SK-N-MC (cell line): ENCODE data around the gene TGOLN2.
"Not testable (repeated sequence)": the region's sequence is repeated elsewhere in the genome, so short reads cannot be mapped to it uniquely, and the experiment has no call there.

ENCODE experiments used
- DNase-seq: peaks from one replicate; pipeline ENCODE4 v3.0.0-alpha.2; 2011; ENCODE audit warnings: low read depth, low spot score
- H3K27ac ChIP-seq: fragments of 200-600 bp; sonication (generic); 2 replicates; pipeline ENCODE4 v1.5.1; 2016; ENCODE audit warnings: mixed run types
- H3K36me3 ChIP-seq: fragments of 200-600 bp; sonication (generic); 2 replicates; pipeline ENCODE4 v1.6.1; 2017; ENCODE audit warnings: antibody characterized with exemption, low read length, mixed read lengths; ENCODE audit not compliant: insufficient read depth
- H3K4me3 ChIP-seq: fragments of 200-600 bp; sonication (generic); 2 replicates; pipeline ENCODE4 v1.5.1; 2016
- H3K9ac ChIP-seq: fragments of 200-600 bp; sonication (generic); 2 replicates; pipeline ENCODE4 v1.8.0; 2017; ENCODE audit warnings: mixed run types, mixed read lengths; ENCODE audit not compliant: insufficient read length
- H3K9me3 ChIP-seq: fragments of 200-600 bp; sonication (generic); 2 replicates; pipeline ENCODE4 v1.6.1; 2017; ENCODE audit warnings: low read depth, mild to moderate bottlenecking, antibody characterized with exemption, low read length, moderate library complexity, mixed read lengths
- EZH2 ChIP-seq: fragments of 200-600 bp; sonication (generic); IDR thresholded peaks from one replicate; pipeline ENCODE4 v1.6.1; 2017; ENCODE audit warnings: antibody characterized with exemption
- FOXP2 ChIP-seq: optimal IDR thresholded peaks from 2 replicates; pipeline ENCODE3; 2011; ENCODE audit warnings: mild to moderate bottlenecking, moderate library complexity; ENCODE audit not compliant: insufficient read depth; ENCODE audit errors: extremely low read length, control extremely low read depth
- POLR2AphosphoS5 ChIP-seq: IDR thresholded peaks from 2 replicates; pipeline ENCODE4 v1.6.1; 2012; ENCODE audit warnings: mild to moderate bottlenecking, low read depth, low read length, borderline replicate concordance

TGOLN2 gene

GRCh38 chr2:85357736-85358135, 29.9 kb upstream of the TGOLN2 start:
- H3K9ac ChIP-seq = no peak overlapping the region
- H3K36me3 ChIP-seq = peaks cover 18% of the 10 kb centered on the region; the same call in 1 of the 2 replicates

DNA sequence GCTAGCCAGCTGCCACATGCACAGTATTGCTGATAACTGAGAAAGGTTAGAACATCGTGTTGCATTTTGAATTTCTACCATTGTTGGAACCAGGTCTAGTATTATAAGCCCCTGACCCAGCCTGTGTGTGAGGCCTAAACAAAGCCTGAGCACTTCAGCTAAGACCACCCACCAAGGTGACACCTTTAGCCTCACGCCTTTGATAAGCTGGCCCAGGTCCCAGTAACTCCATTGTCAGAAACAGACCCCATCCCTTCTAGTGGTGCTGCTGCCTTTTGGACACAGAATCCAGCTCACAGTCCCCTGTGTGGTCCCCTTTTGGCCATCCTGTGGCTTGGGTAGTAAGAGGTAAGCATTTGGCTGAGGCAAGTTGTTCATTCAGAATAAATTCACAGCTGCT, 28.4 kb upstream of the TGOLN2 start:
- Histone ChIP-seq H3K36me3 (peaks cover 13% of the 10 kb centered on the region; the same call in 1 of the 2 replicates), H3K9ac (no peak overlapping the region), H3K27ac (no peak overlapping the region), H3K4me3 (no peak overlapping the region), H3K9me3 (no peaks in the 10 kb centered on the region)
- no peak for DNase-seq
- TF ChIP-seq FOXP2 = no peak
- no peak for TF ChIP-seq POLR2AphosphoS5
- no peak for TF ChIP-seq EZH2

More at GRCh38 chr2:85357736-85358135, 29.9 kb upstream of the TGOLN2 start:
- Histone ChIP-seq H3K27ac (no peak overlapping the region), H3K9me3 (no peaks in the 10 kb centered on the region), H3K4me3 (no peak overlapping the region)
- no peak for TF ChIP-seq FOXP2
- no peak for TF ChIP-seq EZH2
- TF ChIP-seq POLR2AphosphoS5 = no peak
- DNase-seq = no peak

GRCh38 chr2:85355521-85355920, 27.7 kb upstream of the TGOLN2 start:
- TF ChIP-seq FOXP2 (no peak), POLR2AphosphoS5 (no peak), EZH2 (no peak)
- Histone ChIP-seq H3K36me3 (peaks cover 17% of the 10 kb centered on the region; the same call in 1 of the 2 replicates), H3K9me3 (no peaks in the 10 kb centered on the region), H3K4me3 (peak overlapping the region; percentile 90), H3K9ac (no peak overlapping the region), H3K27ac (no peak overlapping the region)
- DNase-seq = no peak

GRCh38 chr2:85355073-85355410, 27.3 kb upstream of the TGOLN2 start:
- Histone ChIP-seq H3K4me3 (peak overlapping the region; percentile 90), H3K9me3 (no peaks in the 10 kb centered on the region), H3K9ac (peak overlapping the region; percentile 89), H3K36me3 (peaks cover 17% of the 10 kb centered on the region; the same call in 1 of the 2 replicates), H3K27ac (0 out of 2 replicates have a peak overlapping the region, but pooled peaks have one; percentile 67)
- DNase-seq = no peak
- no peak for TF ChIP-seq EZH2
- TF ChIP-seq FOXP2 = no peak
- no peak for TF ChIP-seq POLR2AphosphoS5

- peak; percentile 98 for DNase-seq
- H3K27ac ChIP-seq = peak within 1 kb of the TSS; percentile 67; the same call in 1 of the 2 replicates
- peak within 1 kb of the TSS; percentile 90 for H3K4me3 ChIP-seq
- peak within 1 kb of the TSS; percentile 89 for H3K9ac ChIP-seq
- TF ChIP-seq EZH2 (no peak), FOXP2 (no peak), POLR2AphosphoS5 (peak; percentile 97)
- H3K36me3 ChIP-seq = peaks cover 18% of the 10 kb centered on the region; the same call in 1 of the 2 replicates
- no peaks in the 10 kb centered on the region for H3K9me3 ChIP-seq
Measured at GRCh38 chr2:85354286-85355072, 26.7 kb upstream of the TGOLN2 start, which contains the start of the genes ELMOD3 and RETSAT. Gene ELMOD3 (plus strand): TSS chr2:85354769. CDS start chr2:85357199, 2,430 bp downstream. Gene RETSAT (minus strand): TSS chr2:85354528. CDS start chr2:85354507, 21 bp downstream.

DNA sequence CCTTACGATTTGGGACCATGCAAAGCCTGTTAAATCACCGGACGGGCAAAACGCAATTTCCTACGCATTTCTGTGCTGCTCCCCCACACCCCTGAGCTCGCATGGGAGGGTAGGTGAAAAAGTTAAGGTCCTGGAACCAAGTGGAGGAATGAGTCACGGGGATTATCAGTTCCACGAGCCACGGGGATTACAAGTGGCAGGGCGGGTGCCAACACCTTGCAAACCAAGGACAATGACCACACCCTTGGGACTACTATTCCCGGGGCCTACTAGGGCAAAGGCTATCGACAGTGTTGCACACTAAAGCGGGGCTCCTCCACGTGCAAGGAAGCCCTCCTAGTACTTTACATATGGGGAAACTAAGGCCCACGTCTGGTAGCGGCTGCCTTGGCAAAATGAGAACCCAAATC, 26.1 kb upstream of the TGOLN2 start:
- TF ChIP-seq POLR2AphosphoS5 (no peak), FOXP2 (no peak), EZH2 (no peak)
- H3K9ac ChIP-seq = peak overlapping the region; percentile 74
- H3K27ac ChIP-seq = no peak overlapping the region
- H3K36me3 ChIP-seq = peaks cover 21% of the 10 kb centered on the region; the same call in 1 of the 2 replicates
- H3K4me3 ChIP-seq = peak overlapping the region; percentile 90
- DNase-seq = no peak
- no peaks in the 10 kb centered on the region for H3K9me3 ChIP-seq

- Histone ChIP-seq H3K27ac (no peak overlapping the region), H3K9ac (no peak overlapping the region), H3K36me3 (peaks cover 12% of the 10 kb centered on the region; the same call in 1 of the 2 replicates), H3K9me3 (no peaks in the 10 kb centered on the region), H3K4me3 (no peak overlapping the region)
- DNase-seq = no peak
- TF ChIP-seq POLR2AphosphoS5 = no peak
Measured at GRCh38 chr2:85347599-85347998, 19.8 kb upstream of the TGOLN2 start.

DNA sequence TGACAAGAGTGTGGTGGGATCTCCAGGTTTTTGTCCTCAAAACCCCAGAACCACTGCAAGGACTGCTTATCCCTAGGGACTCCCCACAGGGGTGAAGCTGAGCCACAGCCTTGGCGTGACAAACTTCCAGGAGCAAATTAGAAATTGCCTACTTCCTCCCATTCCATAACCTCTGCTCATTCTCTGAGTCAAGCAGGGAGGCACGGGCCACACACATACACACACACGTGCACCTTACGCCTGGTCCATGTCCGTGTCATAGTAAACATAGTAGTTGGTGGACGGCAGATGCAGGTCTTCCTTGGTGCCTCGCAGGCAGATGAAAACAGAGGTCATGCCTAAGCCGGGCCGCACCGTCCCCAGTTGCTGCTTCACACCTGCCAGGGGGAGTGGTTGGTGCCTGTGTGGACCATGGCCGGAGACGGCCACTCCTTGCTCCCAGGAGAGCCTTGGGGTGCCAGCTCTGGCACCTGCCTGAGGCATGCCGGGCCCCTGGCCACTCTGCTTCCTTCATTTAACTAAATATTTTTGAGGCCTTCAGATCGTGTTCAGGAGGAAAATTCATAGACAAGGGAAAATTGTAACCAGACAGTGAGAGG, 16.7 kb upstream of the TGOLN2 start:
- no peaks in the 10 kb centered on the region for H3K9me3 ChIP-seq
- H3K27ac ChIP-seq = no peak overlapping the region
- peaks cover 4% of the 10 kb centered on the region; the same call in 1 of the 2 replicates for H3K36me3 ChIP-seq
- H3K4me3 ChIP-seq = no peak overlapping the region
- no peak for DNase-seq
- H3K9ac ChIP-seq = no peak overlapping the region
- TF ChIP-seq EZH2 = no peak
- no peak for TF ChIP-seq FOXP2
- TF ChIP-seq POLR2AphosphoS5 = no peak

GRCh38 chr2:85343207-85343895, 15.6 kb upstream of the TGOLN2 start:
- H3K4me3 ChIP-seq, H3K27ac ChIP-seq, H3K9me3 ChIP-seq, H3K36me3 ChIP-seq, H3K9ac ChIP-seq, DNase-seq: not testable (repeated sequence)
